Sigmoid colon (tissue), 4 donors: ENCODE data around the gene CFAP61.

Experiments
- CTCF ChIP-seq, 4 experiments: fragments of 450-650 bp in 3 of 4; fragments of 200-600 bp in 1 of 4; IDR thresholded peaks; one replicate each; pipeline ENCODE4 v1.5.1; 2016 to 2019; ENCODE audit warnings: antibody characterized with exemption in 4 of 4, mild to moderate bottlenecking in 3 of 4, moderate library complexity in 2 of 4
- EP300 ChIP-seq, 4 donors: sonication (generic); formaldehyde crosslinking; IDR thresholded peaks; one replicate each; pipeline ENCODE4 v1.6.1; 2017; ENCODE audit warnings: antibody characterized with exemption in 4 of 4
- POLR2A ChIP-seq, 2 donors: fragments of 450-650 bp; IDR thresholded peaks; one replicate each; pipeline ENCODE4 v1.6.1; 2016; ENCODE audit warnings: antibody characterized with exemption in 2 of 2, mild to moderate bottlenecking in 2 of 2, moderate library complexity in 2 of 2

GRCh38 chr20:20160520-20160919, 108.2 kb downstream of the CFAP61 start:
- no peak for TF ChIP-seq CTCF (IDR thresholded peaks at IDR 0.05)
- no peak for TF ChIP-seq EP300 (IDR thresholded peaks at IDR 0.05)
- TF ChIP-seq POLR2A (IDR thresholded peaks at IDR 0.05): no peak
